GM12878 (cell line): ENCODE results near the gene STARD3. TPM values are rescaled to one million over a fixed set of nuclear protein-coding genes. Genes with fewer than 3 reads are reported as not detected.

Experiments used
- ATAC-seq: fragments of 200-7000 bp; cut with Tn5 transposase; 3 replicates; pipeline ENCODE4 v1.9.1; 2020; ENCODE audit warnings: mild to moderate bottlenecking, moderate library complexity
- BruUV-seq: library from RNA; stranded (reverse); fragments of 400-500 nt; replicated peaks from 2 replicates; lab custom pipeline; 2021; lab: Mats Ljungman, UMichigan
- CTCF ChIA-PET: fragments of 300-600 bp; sonication (Branson Sonifier 250); formaldehyde crosslinking; extraction: SDS; loops from one replicate; lab custom pipeline; 2021; ENCODE audit warnings: inconsistent platforms; lab: Yijun Ruan, JAX
- POLR2A ChIA-PET: fragments of 350-600 bp; formaldehyde crosslinking; extraction: SDS; loops from one replicate; lab custom pipeline; 2021; ENCODE audit warnings: inconsistent platforms; lab: Charles Lee
- RAD21 ChIA-PET: fragments of 300-600 bp; sonication (Branson Sonifier 250); formaldehyde crosslinking; loops from one replicate; lab custom pipeline; 2023; ENCODE audit warnings: antibody characterized with exemption; ENCODE audit not compliant: unreplicated experiment; lab: Charles Lee
- SMC1A ChIA-PET: fragments of 300-600 bp; sonication (Branson Sonifier 250); formaldehyde crosslinking; loops from one replicate; lab custom pipeline; 2023; ENCODE audit not compliant: unreplicated experiment, uncharacterized antibody; lab: Charles Lee
- DNase-seq: peaks from one replicate; pipeline ENCODE4 v3.0.0-alpha.2; 2011; ENCODE audit warnings: low read depth, low spot score
- FAIRE-seq: peaks from 3 replicates; lab custom pipeline; 2011; peaks lifted over from hg19 to GRCh38; lab: Jason Lieb, UNC
- H2AFZ ChIP-seq: 2 replicates; pipeline ENCODE4 v1.6.0; 2011; ENCODE audit warnings: low read depth, low read length, control low read depth; ENCODE audit not compliant: control insufficient read depth
- H3K27ac ChIP-seq: 2 replicates; pipeline ENCODE4 v1.5.1; 2011; ENCODE audit warnings: control low read depth; ENCODE audit not compliant: control insufficient read depth, insufficient read depth
- H3K27me3 ChIP-seq, 2 experiments: replicated peaks in 1 of 2; 2 replicates each; pipeline versions ENCODE4 v1.6.0 to v1.6.1; 2011; ENCODE audit warnings: low read length in 1 of 2; ENCODE audit not compliant: control insufficient read depth in 2 of 2, insufficient read depth in 2 of 2
- H3K36me3 ChIP-seq, 2 experiments: 2 replicates each; pipeline ENCODE4 v1.5.1; 2011; ENCODE audit warnings: low read length in 1 of 2; ENCODE audit not compliant: control insufficient read depth in 2 of 2, insufficient read depth in 2 of 2
- H3K4me1 ChIP-seq: 2 replicates; pipeline ENCODE4 v1.6.1; 2011; ENCODE audit warnings: mild to moderate bottlenecking, low read length, moderate library complexity, mixed read lengths; ENCODE audit not compliant: control insufficient read depth, insufficient read depth
- H3K4me2 ChIP-seq: 2 replicates; pipeline ENCODE4 v1.6.0; 2011; ENCODE audit warnings: control low read depth; ENCODE audit not compliant: control insufficient read depth, insufficient read depth
- H3K4me3 ChIP-seq: fragments of 200-600 bp; sonication (generic); 2 replicates; pipeline ENCODE4 v1.5.1; 2016
- H3K79me2 ChIP-seq: 2 replicates; pipeline ENCODE4 v1.6.0; 2011; ENCODE audit warnings: low read length; ENCODE audit not compliant: control insufficient read depth, insufficient read depth
- H3K9ac ChIP-seq: 2 replicates; pipeline ENCODE4 v1.8.0; 2011; ENCODE audit warnings: low read length, control low read depth, mixed read lengths; ENCODE audit not compliant: control insufficient read depth, insufficient read depth
- H3K9me3 ChIP-seq: replicated peaks from 3 replicates; pipeline ENCODE4 v1.5.1; 2011; ENCODE audit warnings: mild to moderate bottlenecking, low read length; ENCODE audit not compliant: control insufficient read depth, insufficient read depth
- H4K20me1 ChIP-seq: 2 replicates; pipeline ENCODE4 v1.6.0; 2011; ENCODE audit not compliant: control insufficient read depth, insufficient read depth
- ATF2 ChIP-seq: IDR thresholded peaks from 2 replicates; pipeline ENCODE4 v1.6.1; 2012; ENCODE audit warnings: low read length, inconsistent platforms
- BCL3 ChIP-seq: IDR thresholded peaks from 2 replicates; pipeline ENCODE4 v1.6.1; 2011; ENCODE audit warnings: borderline replicate concordance, low read depth, mild to moderate bottlenecking, moderate library complexity, low read length; ENCODE audit not compliant: insufficient read depth, poor library complexity, severe bottlenecking
- CREB1 ChIP-seq: IDR thresholded peaks from 2 replicates; pipeline ENCODE4 v1.6.1; 2012; ENCODE audit warnings: low read depth, mild to moderate bottlenecking, inconsistent platforms
- IKZF1 ChIP-seq: fragments of 450-650 bp; conservative IDR thresholded peaks from 2 replicates; pipeline ENCODE4 v1.6.1; 2017; ENCODE audit warnings: antibody characterized with exemption, mild to moderate bottlenecking
- KAT2A ChIP-seq: conservative IDR thresholded peaks from 2 replicates; pipeline ENCODE4 v1.6.1; 2011; ENCODE audit warnings: low read depth, low read length; ENCODE audit not compliant: control insufficient read depth
- POLR2AphosphoS2 ChIP-seq: IDR thresholded peaks from 2 replicates; pipeline ENCODE4 v1.6.1; 2011; ENCODE audit warnings: low read depth, mild to moderate bottlenecking, low read length, improper control_type of control experiment, moderate library complexity
- RCOR1 ChIP-seq: conservative IDR thresholded peaks from 2 replicates; pipeline ENCODE4 v1.6.1; 2012; ENCODE audit warnings: low read depth, low read length, improper control_type of control experiment
- RFX5 ChIP-seq: IDR thresholded peaks from 2 replicates; pipeline ENCODE4 v1.6.1; 2011; ENCODE audit warnings: low read depth, low read length, improper control_type of control experiment
- SIN3A ChIP-seq: IDR thresholded peaks from 2 replicates; pipeline ENCODE4 v1.6.1; 2012; ENCODE audit warnings: low read depth, low read length, improper control_type of control experiment
- SMC3 ChIP-seq: IDR thresholded peaks from 2 replicates; pipeline ENCODE4 v1.6.1; 2011; ENCODE audit warnings: low read length, improper control_type of control experiment, borderline replicate concordance
- YY1 ChIP-seq: IDR thresholded peaks from 2 replicates; pipeline ENCODE4 v1.6.1; 2011; ENCODE audit warnings: low read depth, mild to moderate bottlenecking, low read length
- ZBTB11 ChIP-seq: fragments of 450-650 bp; formaldehyde crosslinking; IDR thresholded peaks from 2 replicates; pipeline ENCODE4 v1.5.0; 2022; ENCODE audit warnings: mild to moderate bottlenecking, missing genetic modification characterization
- WGBS: methylation state at CpG from one replicate; pipeline ENCODE4 v1.1.6; 2016; ENCODE audit warnings: low lambda C conversion rate; ENCODE audit not compliant: insufficient replicate concordance, insufficient coverage; ENCODE audit errors: missing lambda C conversion rate; 5-methylcytosine and 5-hydroxymethylcytosine counted together
- in situ Hi-C: fragments of 300-500 bp; cut with MboI; formaldehyde crosslinking; loops from 9 replicates; pipeline ENCODE4 v1.14.3; 2018; ENCODE audit warnings: mixed read lengths
- intact Hi-C: fragments of 100-400 bp; cut with micrococcal nuclease; formaldehyde crosslinking; loops from one replicate; pipeline ENCODE4 v1.14.2; 2022; ENCODE audit not compliant: unreplicated experiment
- polyA plus RNA-seq, 11 experiments: library from polyadenylated mRNA; depleted of rRNA in 4 of 11; unstranded in 6 of 11; stranded (reverse) in 5 of 11; fragments of >200 nt; fragmentation: Nextera tagmentation in 4 of 11; fragmentation: Illumina TruSeq in 1 of 11; extraction: Ambion mirVana in 4 of 11; extraction: Trizol in 1 of 11; gene quantifications; 1 replicate in 1 of 11; 2 replicates in 10 of 11; pipeline versions ENCODE4 v1.2.1 to v1.2.3, GENCODE V29; 2011 to 2016; ENCODE audit warnings: inconsistent platforms in 2 of 11, missing spikeins in 2 of 11, low read depth in 1 of 11
- total RNA-seq, 4 experiments: library from RNA; depleted of rRNA in 3 of 4; stranded (reverse); fragments of >200 nt in 3 of 4; fragmentation: Illumina TruSeq in 1 of 4; extraction: Trizol in 1 of 4; gene quantifications; 2 replicates each; pipeline versions ENCODE4 v1.2.1 to v1.2.3, GENCODE V29; 2013 to 2021

The STARD3 gene
- total and polyA plus RNA-seq, 10 of the 15 experiments (the other 5 are each of a cell fraction or from before 2014, with no cell fraction given) = 0.08 to 62.7 (median 27.5) TPM

- no peak for DNase-seq
- TF ChIP-seq SIN3A = no peak
- TF ChIP-seq RCOR1 = no peak
- no peak for TF ChIP-seq CREB1
- no peak for TF ChIP-seq ATF2
- no peak for TF ChIP-seq ZBTB11
- no peak for TF ChIP-seq KAT2A
- no peak for TF ChIP-seq SMC3
- TF ChIP-seq RFX5 = no peak
- no peak for TF ChIP-seq IKZF1
- no peak for TF ChIP-seq YY1
- TF ChIP-seq BCL3 = no peak
- no peak for TF ChIP-seq POLR2AphosphoS2
- no peak overlapping the region for H3K4me3 ChIP-seq
- POLR2A ChIA-PET = no interaction called here
- FAIRE-seq = no peak
- no peaks in the 10 kb centered on the region for H3K79me2 ChIP-seq
- in situ Hi-C loops (no loop called here), intact Hi-C loops (no loop called here)
- H3K27me3 ChIP-seq = peaks cover 7 to 8% of the 10 kb centered on the region in 2 experiments
- no peaks in the 10 kb centered on the region for H3K36me3 ChIP-seq
- ATAC-seq = no peak
- SMC1A ChIA-PET = no interaction called here
- no peak overlapping the region for H3K4me2 ChIP-seq
- RAD21 ChIA-PET = no interaction called here
- BruUV-seq = no TSS peak
- WGBS = 59% methylated on average over 12 of the region's 12 CpGs
- CTCF ChIA-PET = interaction anchor here (1.3 to 15.5 kb wide), 5 partner anchors 8 to 216 kb away, joined by 3 to 225 read pairs (median 4); no protein-coding TSS in a partner anchor
- no peaks in the 10 kb centered on the region for H3K9me3 ChIP-seq
- no peaks in the 10 kb centered on the region for H4K20me1 ChIP-seq
- H2AFZ ChIP-seq = no peak overlapping the region
- no peak overlapping the region for H3K9ac ChIP-seq
- no peak overlapping the region for H3K27ac ChIP-seq
- no peaks in the 10 kb centered on the region for H3K4me1 ChIP-seq
Measured at GRCh38 chr17:39629898-39630297, 7.0 kb upstream of the STARD3 start.
